ENCODE results near the gene PSRC1. TPM values are rescaled to one million over a fixed set of nuclear protein-coding genes. Genes with fewer than 3 reads are reported as not detected.

The PSRC1 gene
- total RNA-seq, 1 experiment from 2014 or later, result 60.3 TPM

- no peak overlapping the region for H2BK5ac ChIP-seq (ENCODE audit: insufficient read length, low read length)
- H3K4me3 Mint-ChIP-seq, result no peak overlapping the region
These were observed 15.1 kb downstream of the PSRC1 start for GRCh38 chr1:109267743-109268300.

More at GRCh38 chr1:109267743-109268300, 15.1 kb downstream of the PSRC1 start:
- Histone ChIP-seq H2AFZ (ENCODE audit: low read length) (no peak overlapping the region), H3K56ac (ENCODE audit: insufficient read length, low read depth, low read length) (no peak overlapping the region), H3K4ac (ENCODE audit: low read depth, low read length) (no peak overlapping the region), H2BK12ac (ENCODE audit: insufficient read length, low read depth, low read length) (no peak overlapping the region), H3K9ac (ENCODE audit: extremely low read depth, insufficient read length, low read length) (no peak overlapping the region), H3K18ac (ENCODE audit: insufficient read length, low read depth, low read length) (no peak overlapping the region), H3K4me2 (ENCODE audit: insufficient read depth, insufficient read length, low read length) (no peak overlapping the region), H2AK5ac (ENCODE audit: insufficient read length, low read length) (no peak overlapping the region), H3K23ac (ENCODE audit: insufficient read length, low read depth, low read length) (no peak overlapping the region), H4K91ac (ENCODE audit: insufficient read length, low read depth, low read length) (no peak overlapping the region), H3K9me3 (ENCODE audit: control insufficient read depth, low read depth, low read length) (no peaks in the 10 kb centered on the region), H3K27me3 (ENCODE audit: insufficient read depth, low read length) (no peaks in the 10 kb centered on the region), H2BK120ac (ENCODE audit: low read depth, low read length, poor library complexity, severe bottlenecking) (no peak overlapping the region), H3K79me1 (ENCODE audit: insufficient read depth, low read depth, low read length, poor library complexity, severe bottlenecking) (no peaks in the 10 kb centered on the region), H3K14ac (ENCODE audit: insufficient read depth, low read length) (no peak overlapping the region; the same call in 1 of the 2 replicates), H4K20me1 (ENCODE audit: control insufficient read depth, insufficient read depth, insufficient read length) (no peaks in the 10 kb centered on the region), H3K27ac (ENCODE audit: insufficient read length, low read depth, low read length) (no peak overlapping the region), H4K8ac (replicated peaks; ENCODE audit: insufficient read length, low read depth, low read length) (no peak overlapping the region), H3K79me2 (ENCODE audit: insufficient read depth, low read length) (no peaks in the 10 kb centered on the region), H2BK20ac (ENCODE audit: low read depth, low read length, poor library complexity, severe bottlenecking) (no peak overlapping the region), H3K4me1 (ENCODE audit: insufficient read depth, low read length) (no peaks in the 10 kb centered on the region), H2BK15ac (ENCODE audit: low read depth, low read length) (no peak overlapping the region), H3K23me2 (ENCODE audit: insufficient read length, low read depth, low read length, poor library complexity, severe bottlenecking) (no peaks in the 10 kb centered on the region), H3T11ph (ENCODE audit: low read length) (no peak overlapping the region), H4K5ac (ENCODE audit: insufficient read length, low read depth, low read length) (no peak overlapping the region)
- WGBS (ENCODE audit: extremely low coverage, insufficient read length, low lambda C conversion rate), result no CpG with 5 or more reads among the region's 17 CpGs
- no peak for TF ChIP-seq CTCF (conservative IDR thresholded peaks at IDR 0.05)
- Mint-ChIP-seq H3K27me3 (ENCODE audit: low read depth) (no peaks in the 10 kb centered on the region), H3K27ac (no peak overlapping the region; a peak in 1 of 7 replicates), H3K36me3 (ENCODE audit: insufficient read depth in 1 of 3, low read depth in 3 of 3) (peaks cover 9 to 59% (median 44%) of the 10 kb centered on the region in 3 experiments; a peak in 6 of 7 replicates), H3K4me1 (peaks cover 4 to 10% of the 10 kb centered on the region in 2 experiments; a peak in 3 of 4 replicates), H3K9me3 (no peaks in the 10 kb centered on the region; a peak in 1 of 5 replicates)
- no peak for DNase-seq

Data from H9 (cell line).